BLaER1 treated with 17β-estradiol and CSF1 and Interleukin-3, amounts not matched to agents 10 nM and 100 nM (cell line): ENCODE data around the gene CD27.

Source experiments
- H3K27ac ChIP-seq, 11 experiments: shearing (Covaris generic); formaldehyde crosslinking; 2 replicates each; pipeline ENCODE4 v1.8.1; 2022
- H3K27me3 ChIP-seq, 11 experiments: shearing (Covaris generic); formaldehyde crosslinking; 2 replicates each; pipeline ENCODE4 v1.8.1; 2022
- H3K36me3 ChIP-seq, 11 experiments: shearing (Covaris generic); formaldehyde crosslinking; 2 replicates each; pipeline ENCODE4 v1.8.1; 2022
- H3K4me1 ChIP-seq, 10 experiments: shearing (Covaris generic); formaldehyde crosslinking; 2 replicates each; pipeline ENCODE4 v1.8.1; 2022
- H3K4me2 ChIP-seq, 11 experiments: shearing (Covaris generic); formaldehyde crosslinking; 2 replicates each; pipeline ENCODE4 v1.8.1; 2022
- H3K4me3 ChIP-seq, 10 experiments: shearing (Covaris generic); formaldehyde crosslinking; 2 replicates each; pipeline ENCODE4 v1.8.1; 2022
- H3K9ac ChIP-seq, 11 experiments: shearing (Covaris generic); formaldehyde crosslinking; 2 replicates each; pipeline ENCODE4 v1.8.1; 2022
- H3K9me3 ChIP-seq, 11 experiments: shearing (Covaris generic); formaldehyde crosslinking; replicated peaks in 1 of 11; 2 replicates each; pipeline ENCODE4 v1.8.1; 2022
- H4K20me1 ChIP-seq, 11 experiments: shearing (Covaris generic); formaldehyde crosslinking; 2 replicates each; pipeline ENCODE4 v1.8.1; 2022
- Cebpa-rat ChIP-seq, 11 experiments: shearing (Covaris generic); IDR thresholded peaks; 2 replicates each; pipeline ENCODE4 v1.8.1; 2022

The CD27 gene

DNA sequence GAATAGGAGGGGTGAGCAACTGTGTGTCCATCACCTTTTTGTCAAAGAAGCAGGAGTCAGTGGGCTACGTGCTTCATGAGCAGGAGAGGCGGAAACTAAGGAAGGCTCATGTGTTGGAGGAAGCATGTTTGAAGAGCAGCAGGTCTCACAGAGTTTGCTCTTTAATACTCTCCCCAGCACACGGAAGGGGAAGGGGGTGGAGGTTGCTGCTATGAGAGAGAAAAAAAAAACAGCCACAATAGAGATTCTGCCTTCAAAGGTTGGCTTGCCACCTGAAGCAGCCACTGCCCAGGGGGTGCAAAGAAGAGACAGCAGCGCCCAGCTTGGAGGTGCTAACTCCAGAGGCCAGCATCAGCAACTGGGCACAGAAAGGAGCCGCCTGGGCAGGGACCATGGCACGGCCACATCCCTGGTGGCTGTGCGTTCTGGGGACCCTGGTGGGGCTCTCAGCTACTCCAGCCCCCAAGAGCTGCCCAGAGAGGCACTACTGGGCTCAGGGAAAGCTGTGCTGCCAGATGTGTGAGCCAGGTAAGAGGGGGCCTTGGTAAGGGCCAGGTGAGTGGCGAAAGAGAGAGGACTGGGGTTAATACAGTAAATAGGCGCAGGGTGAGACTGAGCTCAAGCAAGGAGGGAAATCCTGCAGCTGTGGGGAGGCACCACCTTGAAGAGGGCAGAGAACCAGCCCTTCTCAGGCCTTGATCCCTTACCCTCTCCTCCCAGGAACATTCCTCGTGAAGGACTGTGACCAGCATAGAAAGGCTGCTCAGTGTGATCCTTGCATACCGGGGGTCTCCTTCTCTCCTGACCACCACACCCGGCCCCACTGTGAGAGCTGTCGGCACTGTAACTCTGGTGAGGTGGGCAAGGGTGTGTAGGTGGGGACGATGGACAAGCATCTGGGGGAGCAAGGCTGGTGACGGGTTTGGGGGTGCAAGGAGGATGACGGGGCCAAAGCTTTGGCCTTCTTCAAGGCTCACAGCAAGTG is at the start of gene CD27:
CD27 (plus strand) TSS at position 252 of the 985 bp plus-strand sequence; CDS start at position 393, 141 bp downstream.
- peaks cover 60 to 91% (median 74%) of the 10 kb centered on the region in 10 experiments for H3K4me1 ChIP-seq
- H4K20me1 ChIP-seq: no peaks in the 10 kb centered on the region
- no peak for TF ChIP-seq Cebpa-rat (IDR thresholded peaks at IDR 0.05)
- H3K4me2 ChIP-seq: peak within 1 kb of the TSS; percentile 54 to 95 (median 86)
- H3K9ac ChIP-seq: peak within 1 kb of the TSS in 7 of 11 experiments; percentile 4 to 62 (median 48); a peak in 10 of 22 replicates
- H3K36me3 ChIP-seq: peaks cover 0 to 13% (median 0%) of the 10 kb centered on the region in 11 experiments; a peak in 2 of 22 replicates
- H3K27me3 ChIP-seq: no peaks in the 10 kb centered on the region
- no peaks in the 10 kb centered on the region for H3K9me3 ChIP-seq
- peak within 1 kb of the TSS in 8 of 11 experiments; percentile 12 to 73 (median 60); a peak in 15 of 22 replicates for H3K27ac ChIP-seq
- H3K4me3 ChIP-seq: peak within 1 kb of the TSS in 2 of 10 experiments; percentile 19 to 47; a peak in 1 of 20 replicates

DNA sequence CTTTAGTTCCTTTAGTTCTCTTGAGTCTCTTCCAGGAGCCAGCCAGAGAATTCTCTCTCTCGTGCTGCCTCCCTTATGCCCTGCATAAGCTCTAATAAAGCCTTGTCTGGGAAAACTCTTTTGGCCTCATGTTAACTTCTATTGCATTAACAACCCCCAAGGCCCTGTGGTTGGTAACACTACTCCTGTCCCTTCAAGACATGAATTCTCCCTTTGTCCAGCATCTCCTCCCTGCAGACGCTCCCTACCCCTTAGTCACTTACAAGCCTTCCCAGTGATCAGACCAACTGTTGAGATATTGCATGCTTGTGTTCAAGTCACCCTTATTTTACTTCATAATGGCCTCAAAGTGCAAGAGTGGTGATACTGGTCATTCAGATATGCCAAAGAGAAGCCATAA is 48.7 kb upstream of the CD27 start:
- Histone ChIP-seq H3K36me3 (peaks cover 0 to 84% (median 0%) of the 10 kb centered on the region in 11 experiments; a peak in 10 of 22 replicates), H3K4me1 (peaks cover 0 to 39% (median 4%) of the 10 kb centered on the region in 10 experiments; a peak in 9 of 20 replicates), H3K27ac (no peak overlapping the region), H4K20me1 (peaks cover 0 to 20% (median 0%) of the 10 kb centered on the region in 11 experiments; a peak in 5 of 22 replicates), H3K4me3 (no peak overlapping the region), H3K4me2 (no peak overlapping the region), H3K9me3 (no peaks in the 10 kb centered on the region), H3K9ac (no peak overlapping the region), H3K27me3 (no peaks in the 10 kb centered on the region)
- no peak for TF ChIP-seq Cebpa-rat (IDR thresholded peaks at IDR 0.05)

DNA sequence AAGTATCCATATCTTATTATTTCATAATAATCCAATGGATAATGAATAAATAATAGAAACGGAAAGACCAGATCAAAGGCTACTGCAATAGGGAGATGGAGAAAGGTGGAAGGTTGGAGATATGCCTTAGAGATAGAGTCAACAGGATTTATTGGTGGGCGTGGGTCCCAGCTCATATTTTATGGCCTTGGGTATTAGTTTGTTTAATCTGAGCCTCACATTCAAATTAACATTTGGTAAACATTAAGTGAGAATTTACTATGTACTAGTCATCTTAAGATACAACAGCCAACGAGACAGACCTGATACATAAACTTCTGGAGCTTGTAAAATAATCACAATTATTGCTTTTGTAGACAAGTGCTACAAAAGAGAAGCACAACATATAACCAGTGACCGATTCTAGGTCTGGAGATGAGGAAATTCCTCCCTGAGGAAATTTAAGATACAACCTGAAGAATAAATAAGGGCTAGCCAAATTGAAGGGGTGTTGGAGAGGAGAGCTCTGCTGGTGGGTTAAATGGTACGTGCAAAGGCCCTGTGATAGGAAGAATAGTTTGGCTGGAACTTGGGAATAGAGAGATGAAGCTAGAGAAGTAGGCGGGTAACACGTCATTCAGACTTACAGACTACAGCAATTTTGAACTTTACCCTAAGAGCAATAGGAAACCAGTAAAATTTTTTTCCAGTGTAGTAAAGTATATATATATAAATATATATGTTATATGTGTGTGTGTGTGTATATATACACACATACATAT is 44.7 kb upstream of the CD27 start:
- Histone ChIP-seq H3K27me3 (no peaks in the 10 kb centered on the region), H3K9me3 (no peaks in the 10 kb centered on the region), H3K27ac (no peak overlapping the region), H3K4me3 (no peak overlapping the region), H4K20me1 (no peaks in the 10 kb centered on the region), H3K4me1 (no peaks in the 10 kb centered on the region), H3K9ac (no peak overlapping the region), H3K36me3 (peaks cover 0 to 75% (median 0%) of the 10 kb centered on the region in 11 experiments; a peak in 5 of 22 replicates), H3K4me2 (no peak overlapping the region)
- TF ChIP-seq Cebpa-rat (IDR thresholded peaks at IDR 0.05): no peak

DNA sequence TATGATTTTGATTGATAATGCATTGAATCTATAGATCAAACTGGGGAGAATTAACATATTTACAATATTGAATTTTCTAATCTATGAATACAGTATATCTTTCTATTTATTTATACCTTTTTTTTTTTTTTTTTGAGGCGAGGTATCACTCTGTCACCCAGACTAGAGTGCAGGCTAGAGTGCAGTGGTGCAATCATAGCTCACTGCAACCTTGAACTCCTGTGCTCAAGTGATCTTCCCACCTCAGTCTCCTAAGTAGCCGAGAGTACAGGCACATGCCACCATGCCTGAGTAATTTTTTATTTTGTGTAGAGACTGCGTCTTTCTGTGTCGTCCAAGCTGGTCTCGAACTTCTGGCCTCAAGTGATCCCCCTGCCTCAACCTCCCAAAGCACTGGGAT is 40.4 kb upstream of the CD27 start:
- Histone ChIP-seq H3K4me1 (0 out of 20 replicates have a peak, but pooled peaks cover 0 to 7% (median 0%) of the 10 kb centered on the region in 10 experiments), H3K36me3 (peaks cover 0 to 47% (median 0%) of the 10 kb centered on the region in 11 experiments; a peak in 4 of 22 replicates), H3K9ac (no peak overlapping the region), H3K27ac (no peak overlapping the region), H3K4me2 (no peak overlapping the region), H3K27me3 (no peaks in the 10 kb centered on the region), H4K20me1 (no peaks in the 10 kb centered on the region), H3K9me3 (no peaks in the 10 kb centered on the region), H3K4me3 (no peak overlapping the region)
- no peak for TF ChIP-seq Cebpa-rat (IDR thresholded peaks at IDR 0.05)

DNA sequence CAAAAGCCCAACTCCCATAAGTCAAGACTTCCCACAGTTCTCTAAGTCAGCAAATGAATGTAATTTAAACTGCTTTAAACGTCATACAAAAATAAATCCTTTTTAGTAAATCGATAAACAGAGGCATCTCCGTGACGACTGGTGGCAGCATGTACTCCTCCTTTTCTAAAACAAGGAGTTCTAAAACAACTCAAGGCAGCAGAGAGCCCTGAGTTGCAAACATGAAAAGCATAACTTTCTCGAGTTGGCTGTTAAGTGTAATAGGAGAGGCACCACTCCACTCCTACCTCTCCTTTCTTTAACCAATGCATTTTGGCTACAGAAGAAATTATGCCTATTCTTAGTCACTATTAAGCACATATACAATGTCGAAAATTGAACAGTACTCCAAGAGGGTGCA is 38.8 kb upstream of the CD27 start:
- Histone ChIP-seq H3K4me3 (no peak overlapping the region), H3K27me3 (no peaks in the 10 kb centered on the region), H3K9me3 (no peaks in the 10 kb centered on the region), H3K4me1 (0 out of 20 replicates have a peak, but pooled peaks cover 0 to 7% (median 0%) of the 10 kb centered on the region in 10 experiments), H4K20me1 (no peaks in the 10 kb centered on the region), H3K36me3 (peaks cover 0 to 34% (median 0%) of the 10 kb centered on the region in 11 experiments; a peak in 3 of 22 replicates), H3K9ac (no peak overlapping the region), H3K27ac (no peak overlapping the region), H3K4me2 (no peak overlapping the region)
- TF ChIP-seq Cebpa-rat (IDR thresholded peaks at IDR 0.05): no peak

DNA sequence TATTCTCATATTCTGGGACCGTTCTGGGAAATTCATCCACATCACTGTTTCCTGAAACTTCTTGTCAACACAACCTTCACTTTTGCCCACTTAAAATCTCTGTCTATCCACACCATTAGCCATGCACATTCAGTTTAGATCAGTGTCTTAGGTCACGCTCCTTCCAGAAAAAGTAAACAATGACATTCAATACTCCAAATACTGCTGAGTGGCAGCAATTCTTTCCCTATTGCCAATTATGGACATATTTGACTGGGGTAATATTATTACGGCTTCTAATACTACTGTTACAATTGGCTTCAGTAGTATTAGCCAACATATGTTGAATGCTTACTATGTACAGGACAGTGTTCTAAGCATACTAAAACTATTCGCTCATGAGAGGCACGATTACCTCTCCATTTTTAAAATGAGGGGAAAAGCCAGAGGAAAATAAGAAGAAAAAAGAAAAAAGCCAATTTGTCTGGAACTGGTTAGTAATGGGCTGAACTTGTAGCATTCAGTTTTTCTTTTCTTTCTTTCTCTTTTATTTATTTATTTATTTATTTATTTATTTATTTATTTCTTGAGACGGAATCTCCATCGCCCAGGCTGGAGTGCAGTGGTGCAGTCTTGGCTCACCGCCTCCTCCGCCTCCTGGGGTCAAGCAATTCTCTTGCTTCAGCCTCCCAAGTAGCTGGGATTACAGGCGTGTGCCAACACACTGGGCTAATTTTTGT is 37.4 kb upstream of the CD27 start:
- H3K36me3 ChIP-seq: peaks cover 0 to 22% (median 0%) of the 10 kb centered on the region in 11 experiments; a peak in 1 of 22 replicates
- H3K9ac ChIP-seq: no peak overlapping the region
- no peaks in the 10 kb centered on the region for H3K27me3 ChIP-seq
- no peaks in the 10 kb centered on the region for H3K9me3 ChIP-seq
- TF ChIP-seq Cebpa-rat (IDR thresholded peaks at IDR 0.05): no peak
- no peak overlapping the region for H3K27ac ChIP-seq
- no peaks in the 10 kb centered on the region for H4K20me1 ChIP-seq
- no peak overlapping the region for H3K4me3 ChIP-seq
- no peak overlapping the region for H3K4me2 ChIP-seq
- H3K4me1 ChIP-seq: 0 out of 20 replicates have a peak, but pooled peaks cover 0 to 7% (median 0%) of the 10 kb centered on the region in 10 experiments

DNA sequence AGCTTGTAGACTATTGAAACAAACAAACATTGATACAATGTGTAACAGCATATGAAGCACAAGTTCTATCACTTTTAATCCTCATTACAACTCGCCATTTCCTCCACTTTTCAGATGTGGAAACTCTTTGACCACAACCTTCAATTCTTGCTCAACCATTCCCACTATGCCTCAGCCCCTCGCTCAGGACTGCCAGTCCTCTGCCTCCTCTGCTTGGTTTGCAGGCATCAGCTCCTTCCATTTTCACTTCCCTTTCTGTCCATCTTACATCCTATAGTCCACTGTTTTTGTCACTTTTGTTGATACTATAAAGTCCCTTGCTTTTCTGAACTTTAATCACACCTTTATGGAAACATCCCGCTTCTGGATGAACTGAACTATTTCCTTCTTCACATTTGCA is 28.2 kb upstream of the CD27 start:
- peak in 9 of 11 experiments; percentile 80 to 97 (median 94); a peak in 18 of 22 replicates for TF ChIP-seq Cebpa-rat (IDR thresholded peaks at IDR 0.05)
- Histone ChIP-seq H4K20me1 (no peaks in the 10 kb centered on the region), H3K27ac (peak overlapping the region in 10 of 11 experiments; percentile 53 to 95 (median 82); a peak in 19 of 22 replicates), H3K9me3 (peaks cover 0 to 15% (median 0%) of the 10 kb centered on the region in 11 experiments; a peak in 7 of 22 replicates), H3K4me2 (peak overlapping the region; percentile 23 to 86 (median 71); a peak in 20 of 22 replicates), H3K9ac (peak overlapping the region in 9 of 11 experiments; percentile 25 to 77 (median 69); a peak in 14 of 22 replicates), H3K36me3 (peaks cover 0 to 8% (median 0%) of the 10 kb centered on the region in 11 experiments; a peak in 2 of 22 replicates), H3K27me3 (no peaks in the 10 kb centered on the region), H3K4me3 (peak overlapping the region in 2 of 10 experiments; percentile 23 to 27; a peak in 2 of 20 replicates), H3K4me1 (peaks cover 6 to 76% (median 36%) of the 10 kb centered on the region in 10 experiments; a peak in 17 of 20 replicates)

DNA sequence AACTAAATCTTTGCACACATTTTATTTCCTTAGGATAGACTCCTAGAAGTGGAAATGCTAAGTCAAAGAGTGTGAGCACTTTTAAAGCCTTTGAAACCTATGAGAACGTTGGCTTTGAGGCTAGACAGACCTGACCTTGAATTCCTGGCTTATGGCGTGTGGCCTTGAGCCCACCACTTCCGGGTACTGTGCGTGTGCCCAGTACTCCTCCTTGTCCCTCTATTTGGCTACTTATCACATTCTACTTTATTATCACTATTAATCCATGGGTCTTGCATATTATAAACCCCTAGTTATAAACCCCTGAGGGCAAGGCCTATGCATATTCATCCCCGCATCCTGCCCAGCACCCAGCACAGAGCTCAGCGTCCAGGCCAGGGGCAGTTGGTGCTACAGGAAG is 26.0 kb upstream of the CD27 start:
- Histone ChIP-seq H3K27me3 (no peaks in the 10 kb centered on the region), H4K20me1 (no peaks in the 10 kb centered on the region), H3K36me3 (peaks cover 0 to 8% (median 0%) of the 10 kb centered on the region in 11 experiments; a peak in 2 of 22 replicates), H3K4me1 (peaks cover 11 to 82% (median 43%) of the 10 kb centered on the region in 10 experiments), H3K4me3 (no peak overlapping the region), H3K9me3 (peaks cover 0 to 11% (median 0%) of the 10 kb centered on the region in 11 experiments; a peak in 7 of 22 replicates), H3K27ac (peak overlapping the region in 6 of 11 experiments; percentile 2 to 95 (median 57); a peak in 5 of 22 replicates), H3K9ac (no peak overlapping the region), H3K4me2 (peak overlapping the region in 4 of 11 experiments; percentile 10 to 72 (median 40); a peak in 4 of 22 replicates)
- no peak for TF ChIP-seq Cebpa-rat (IDR thresholded peaks at IDR 0.05)
